Mesothelial cell of epicardium (in vitro differentiated cells): ENCODE measurements around the gene CDH4. TPM values are rescaled to one million over a fixed set of nuclear protein-coding genes. Genes with fewer than 3 reads are reported as not detected.

Source experiments
- DNase-seq, 2 experiments: peaks; one replicate each; pipeline ENCODE4 v3.0.0; 2021; ENCODE audit warnings: low spot score in 2 of 2; ENCODE audit not compliant: unreplicated experiment in 2 of 2
- H3K27ac Mint-ChIP-seq: 2 replicates; pipeline ENCODE4 v1.8.0; 2021; ENCODE audit warnings: mixed read lengths
- H3K27me3 Mint-ChIP-seq: 2 replicates; pipeline ENCODE4 v1.8.0; 2021; ENCODE audit warnings: low read depth, mixed read lengths
- H3K36me3 Mint-ChIP-seq: 2 replicates; pipeline ENCODE4 v1.8.0; 2021; ENCODE audit warnings: mixed read lengths
- H3K4me1 Mint-ChIP-seq: 2 replicates; pipeline ENCODE4 v1.8.0; 2021; ENCODE audit warnings: mixed read lengths
- H3K4me3 Mint-ChIP-seq: 2 replicates; pipeline ENCODE4 v1.8.0; 2021; ENCODE audit warnings: mild to moderate bottlenecking, moderate library complexity, mixed read lengths
- H3K9me3 Mint-ChIP-seq: 2 replicates; pipeline ENCODE4 v1.8.0; 2021; ENCODE audit warnings: mixed read lengths
- total RNA-seq: library from RNA; stranded (reverse); gene quantifications from 3 replicates; pipeline ENCODE4 v1.2.1, GENCODE V29; 2021
- TF ChIP-seq, protein P1 (sequence below): fragments of 200-600 bp; sonication (generic); IDR thresholded peaks from one replicate; pipeline ENCODE4 v1.5.0; 2021; ENCODE audit warnings: antibody characterized with exemption; ENCODE audit not compliant: unreplicated experiment

CDH4 gene
- total RNA-seq, 1 donor from 2014 or later, result 1.1 TPM

DNA sequence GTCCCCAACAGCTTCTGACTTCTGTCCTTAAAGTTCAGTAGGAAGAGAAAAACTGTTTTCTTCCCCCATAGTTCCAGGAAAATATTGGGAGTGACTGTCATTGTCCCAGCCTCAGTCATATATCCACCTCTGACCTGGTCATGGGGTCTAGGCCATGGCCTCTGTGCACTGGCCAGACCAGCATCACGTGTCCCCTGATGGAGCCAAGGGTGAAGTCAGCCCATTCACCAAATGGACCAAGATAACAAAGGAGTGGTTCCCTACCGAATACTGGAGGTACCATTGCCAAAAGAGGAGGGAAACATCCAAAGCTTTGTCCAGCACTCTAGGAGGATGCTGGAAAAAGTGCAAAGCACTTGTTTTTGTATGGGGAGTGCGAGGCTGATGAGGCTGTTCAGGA is 418.2 kb downstream of the CDH4 start:
- TF ChIP-seq, protein P1, sequence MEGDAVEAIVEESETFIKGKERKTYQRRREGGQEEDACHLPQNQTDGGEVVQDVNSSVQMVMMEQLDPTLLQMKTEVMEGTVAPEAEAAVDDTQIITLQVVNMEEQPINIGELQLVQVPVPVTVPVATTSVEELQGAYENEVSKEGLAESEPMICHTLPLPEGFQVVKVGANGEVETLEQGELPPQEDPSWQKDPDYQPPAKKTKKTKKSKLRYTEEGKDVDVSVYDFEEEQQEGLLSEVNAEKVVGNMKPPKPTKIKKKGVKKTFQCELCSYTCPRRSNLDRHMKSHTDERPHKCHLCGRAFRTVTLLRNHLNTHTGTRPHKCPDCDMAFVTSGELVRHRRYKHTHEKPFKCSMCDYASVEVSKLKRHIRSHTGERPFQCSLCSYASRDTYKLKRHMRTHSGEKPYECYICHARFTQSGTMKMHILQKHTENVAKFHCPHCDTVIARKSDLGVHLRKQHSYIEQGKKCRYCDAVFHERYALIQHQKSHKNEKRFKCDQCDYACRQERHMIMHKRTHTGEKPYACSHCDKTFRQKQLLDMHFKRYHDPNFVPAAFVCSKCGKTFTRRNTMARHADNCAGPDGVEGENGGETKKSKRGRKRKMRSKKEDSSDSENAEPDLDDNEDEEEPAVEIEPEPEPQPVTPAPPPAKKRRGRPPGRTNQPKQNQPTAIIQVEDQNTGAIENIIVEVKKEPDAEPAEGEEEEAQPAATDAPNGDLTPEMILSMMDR, result no peak
- H3K36me3 Mint-ChIP-seq, result no peaks in the 10 kb centered on the region
- H3K4me3 Mint-ChIP-seq, result no peak overlapping the region
- H3K27me3 Mint-ChIP-seq, result peaks cover 25% of the 10 kb centered on the region
- H3K9me3 Mint-ChIP-seq, result peaks cover 6% of the 10 kb centered on the region
- no peak for DNase-seq
- no peaks in the 10 kb centered on the region for H3K4me1 Mint-ChIP-seq
- no peak overlapping the region for H3K27ac Mint-ChIP-seq

DNA sequence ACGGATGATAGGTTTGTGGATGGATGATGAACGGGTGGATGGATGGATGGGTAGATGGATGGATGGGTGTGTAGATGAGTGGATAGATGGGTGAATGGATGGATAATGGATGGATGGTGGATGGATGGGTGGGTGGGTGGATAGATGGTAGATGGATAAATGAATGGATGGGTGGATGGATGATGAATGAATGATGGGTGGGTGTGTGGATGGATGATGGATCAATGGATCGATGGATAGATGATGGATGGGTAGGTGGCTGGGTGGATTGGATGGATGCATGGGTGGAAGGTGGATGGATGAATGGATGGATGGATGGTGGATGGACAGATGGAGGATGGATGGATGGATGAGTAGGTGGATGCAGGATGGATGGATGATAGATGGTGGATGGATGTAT is 419.5 kb downstream of the CDH4 start:
- TF ChIP-seq, protein P1, result no peak
- H3K27ac Mint-ChIP-seq, result no peak overlapping the region

DNA sequence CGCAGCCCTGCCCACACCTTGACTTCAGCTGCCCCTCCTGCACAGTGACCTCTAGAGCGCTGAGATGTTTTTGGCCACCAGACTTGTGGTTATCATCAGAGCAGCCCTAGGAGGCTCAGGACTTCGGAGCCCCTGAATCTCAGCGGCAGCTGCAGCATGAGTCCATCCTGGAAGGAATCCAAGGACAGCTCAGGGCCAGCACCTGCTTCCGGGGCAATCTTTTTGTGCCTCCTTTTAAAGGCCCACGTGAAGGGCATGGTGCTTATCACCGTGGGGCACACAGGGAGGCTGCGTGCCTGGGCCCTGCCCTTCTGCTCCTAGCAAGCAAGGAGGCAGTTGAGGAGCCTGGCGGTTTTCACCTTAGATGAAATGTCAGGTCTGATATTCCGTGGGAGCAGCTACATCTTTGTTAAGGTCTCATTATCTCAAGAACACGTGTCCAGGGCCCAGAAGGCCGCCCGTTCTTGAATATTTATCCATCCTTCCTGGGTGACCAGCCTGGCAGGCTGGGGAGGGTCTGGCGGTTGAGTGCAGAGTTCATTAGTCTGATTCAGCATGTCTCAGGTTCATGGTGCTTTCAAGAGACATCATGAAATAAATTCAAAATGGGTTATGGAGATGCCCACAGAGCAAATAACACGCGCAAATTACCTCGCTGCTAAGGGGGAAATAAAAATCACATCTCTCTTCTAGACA is 421.2 kb downstream of the CDH4 start:
- H3K9me3 Mint-ChIP-seq, result peaks cover 6% of the 10 kb centered on the region
- no peaks in the 10 kb centered on the region for H3K36me3 Mint-ChIP-seq
- TF ChIP-seq, protein P1, result no peak
- no peak overlapping the region for H3K27ac Mint-ChIP-seq
- H3K4me3 Mint-ChIP-seq, result no peak overlapping the region
- no peak for DNase-seq
- no peaks in the 10 kb centered on the region for H3K4me1 Mint-ChIP-seq
- peaks cover 32% of the 10 kb centered on the region for H3K27me3 Mint-ChIP-seq

More for the DNA sequence above, 419.5 kb downstream of the CDH4 start:
- Mint-ChIP-seq H3K27me3 (peaks cover 26% of the 10 kb centered on the region), H3K36me3 (no peaks in the 10 kb centered on the region), H3K9me3 (peaks cover 6% of the 10 kb centered on the region), H3K4me1 (no peaks in the 10 kb centered on the region), H3K4me3 (no peak overlapping the region)
- no peak for DNase-seq

DNA sequence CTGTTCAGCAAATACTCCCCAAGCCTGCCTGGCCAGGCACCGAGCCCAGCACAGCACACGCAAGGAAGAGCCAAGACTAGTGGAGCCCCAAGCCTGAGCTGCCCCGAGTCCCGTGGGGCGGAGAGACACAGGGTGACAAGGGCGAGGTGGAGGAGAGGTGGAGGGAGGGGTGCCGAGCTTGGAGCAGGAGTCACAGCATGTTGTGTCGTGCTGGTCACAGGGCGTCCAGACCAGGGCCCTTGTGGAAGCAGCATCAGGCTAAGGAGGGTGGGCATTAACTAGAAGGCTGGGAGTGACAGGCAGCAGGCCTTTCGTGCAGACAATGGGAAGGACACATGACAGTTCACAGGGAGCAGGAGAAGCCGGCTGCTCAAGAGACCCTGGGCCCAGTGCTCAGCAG is 422.1 kb downstream of the CDH4 start:
- DNase-seq, result no peak
- Mint-ChIP-seq H3K4me1 (no peaks in the 10 kb centered on the region), H3K36me3 (no peaks in the 10 kb centered on the region), H3K27me3 (peaks cover 32% of the 10 kb centered on the region), H3K9me3 (peaks cover 6% of the 10 kb centered on the region), H3K4me3 (no peak overlapping the region), H3K27ac (no peak overlapping the region)
- TF ChIP-seq, protein P1, result no peak

DNA sequence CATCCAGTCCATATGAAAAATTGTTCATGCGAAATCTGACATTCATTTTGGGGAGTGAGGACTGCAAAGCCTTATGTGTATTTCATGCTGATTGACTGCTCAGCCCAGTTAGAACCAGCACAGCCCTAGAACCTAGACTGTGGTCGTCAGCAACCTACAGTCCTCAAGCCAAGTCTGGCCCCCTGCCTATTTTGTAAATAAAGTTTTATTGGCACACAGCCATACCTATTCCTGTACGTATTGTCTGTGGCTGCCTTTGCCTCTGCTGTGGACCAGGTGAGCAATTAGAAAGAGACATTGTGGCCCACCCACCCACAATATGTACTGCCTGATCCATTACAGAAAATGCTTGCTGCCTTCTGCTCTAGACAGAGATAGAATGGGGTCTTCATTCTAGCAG is 422.6 kb downstream of the CDH4 start:
- no peak overlapping the region for H3K4me3 Mint-ChIP-seq
- H3K4me1 Mint-ChIP-seq, result no peaks in the 10 kb centered on the region
- TF ChIP-seq, protein P1, result no peak
- peaks cover 6% of the 10 kb centered on the region for H3K9me3 Mint-ChIP-seq
- no peak for DNase-seq
- no peaks in the 10 kb centered on the region for H3K36me3 Mint-ChIP-seq
- H3K27ac Mint-ChIP-seq, result no peak overlapping the region
- H3K27me3 Mint-ChIP-seq, result peaks cover 35% of the 10 kb centered on the region

DNA sequence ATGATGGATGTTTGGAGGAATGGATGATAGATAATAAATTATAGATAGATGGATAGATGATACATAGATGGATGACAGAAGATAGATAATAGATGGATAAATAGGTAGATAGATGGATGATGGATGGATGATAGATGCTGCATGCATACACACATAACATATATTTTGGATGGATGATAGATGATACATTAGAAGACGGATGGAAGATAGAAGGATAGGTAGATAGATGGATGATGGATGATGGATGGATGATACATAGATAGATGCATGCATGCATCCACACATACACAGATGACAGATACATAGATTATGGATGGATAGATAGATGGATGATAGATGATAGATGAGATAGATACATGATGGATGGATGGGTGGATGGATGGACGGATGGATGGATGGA is 425.9 kb downstream of the CDH4 start:
- no peaks in the 10 kb centered on the region for H3K36me3 Mint-ChIP-seq
- H3K27me3 Mint-ChIP-seq, result peaks cover 49% of the 10 kb centered on the region
- no peak overlapping the region for H3K4me3 Mint-ChIP-seq
- H3K4me1 Mint-ChIP-seq, result peaks cover 2% of the 10 kb centered on the region
- DNase-seq, result no peak
- no peaks in the 10 kb centered on the region for H3K9me3 Mint-ChIP-seq
- H3K27ac Mint-ChIP-seq, result no peak overlapping the region
- TF ChIP-seq, protein P1, result no peak
